SHP77 treated with DMSO at 0.1 percent for 48 hours (cell line): ENCODE results near the gene FHIP2A.

ENCODE experiments used
- DNase-seq: peaks from one replicate; lab custom pipeline; 2025; lab: John Stamatoyannopoulos, UW

Gene FHIP2A

GRCh38 chr10:114857922-114858629 lies 36.5 kb downstream of the FHIP2A start:
- no peak for DNase-seq

- no peak for DNase-seq
Observed at GRCh38 chr10:114859222-114859621, 37.6 kb downstream of the FHIP2A start.

- DNase-seq, result no peak
Observed at GRCh38 chr10:114862456-114862855, 40.9 kb downstream of the FHIP2A start.

- no peak for DNase-seq
Observed at GRCh38 chr10:114867365-114867764, 45.8 kb downstream of the FHIP2A start.

DNA sequence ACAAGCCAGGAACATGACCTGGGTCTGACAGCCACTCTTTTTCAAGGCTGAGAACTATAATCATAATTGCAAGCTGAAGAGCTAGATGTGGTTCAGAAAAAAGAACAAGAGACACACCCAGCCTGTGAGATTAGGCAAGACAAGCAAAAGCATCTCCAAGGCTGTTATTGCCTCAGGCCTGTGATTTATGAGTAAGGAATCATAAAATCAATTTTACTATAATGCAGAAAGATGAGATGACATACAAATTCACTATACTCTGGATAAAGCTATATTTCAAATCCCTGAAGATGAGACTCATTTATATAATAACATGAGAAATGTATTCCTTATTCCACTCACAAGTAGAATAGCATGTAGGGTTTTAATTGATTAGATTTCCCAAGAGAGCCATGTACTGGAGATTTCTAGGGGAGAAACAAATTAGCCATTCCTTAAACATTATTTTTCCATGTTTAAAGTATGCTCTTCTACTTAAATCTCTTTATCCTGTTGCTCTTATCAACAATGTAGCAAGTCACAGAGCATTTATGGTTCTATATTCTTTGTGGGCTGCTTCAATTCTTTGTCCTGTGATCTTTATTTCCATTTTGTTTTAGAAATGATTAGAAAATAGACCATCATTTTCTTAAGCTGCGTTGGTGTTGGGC lies 47.4 kb downstream of the FHIP2A start:
- DNase-seq, result no peak

DNA sequence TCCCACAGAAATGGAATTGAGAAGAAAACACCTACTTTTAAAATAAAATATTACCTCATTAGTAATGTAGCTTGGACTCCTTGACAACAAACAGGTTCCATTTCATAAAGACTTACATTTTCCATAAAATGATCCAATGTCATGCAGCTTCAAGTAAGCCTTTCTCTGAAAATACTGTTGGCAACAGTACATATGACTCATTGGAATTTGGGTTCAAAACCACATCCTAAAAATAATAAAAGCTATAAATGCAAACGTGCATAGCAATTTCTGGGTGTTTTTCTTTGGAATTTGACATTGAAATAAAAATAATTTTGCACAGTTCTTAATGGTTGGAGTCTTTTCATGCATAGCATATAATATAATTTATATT lies 47.9 kb downstream of the FHIP2A start:
- DNase-seq, result no peak

DNA sequence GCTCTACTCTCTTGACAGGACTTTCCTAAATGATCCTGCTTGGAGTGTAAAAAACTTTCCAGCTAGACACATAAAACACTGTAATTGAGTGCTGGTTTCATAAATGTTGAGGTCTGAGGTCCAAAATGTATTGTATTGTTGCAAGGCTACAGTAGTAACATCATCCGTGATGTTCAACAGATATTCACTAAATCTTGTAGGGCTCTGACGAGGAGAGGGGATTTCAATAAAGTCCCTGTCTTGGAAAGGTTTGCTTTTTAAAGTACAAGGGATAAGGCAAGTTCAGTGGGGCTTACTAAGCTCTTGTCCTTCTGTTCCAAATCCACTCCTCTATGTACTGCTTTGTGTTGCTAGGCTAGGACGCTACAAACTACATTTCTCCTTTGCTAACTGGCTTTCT lies 48.9 kb downstream of the FHIP2A start:
- no peak for DNase-seq

DNA sequence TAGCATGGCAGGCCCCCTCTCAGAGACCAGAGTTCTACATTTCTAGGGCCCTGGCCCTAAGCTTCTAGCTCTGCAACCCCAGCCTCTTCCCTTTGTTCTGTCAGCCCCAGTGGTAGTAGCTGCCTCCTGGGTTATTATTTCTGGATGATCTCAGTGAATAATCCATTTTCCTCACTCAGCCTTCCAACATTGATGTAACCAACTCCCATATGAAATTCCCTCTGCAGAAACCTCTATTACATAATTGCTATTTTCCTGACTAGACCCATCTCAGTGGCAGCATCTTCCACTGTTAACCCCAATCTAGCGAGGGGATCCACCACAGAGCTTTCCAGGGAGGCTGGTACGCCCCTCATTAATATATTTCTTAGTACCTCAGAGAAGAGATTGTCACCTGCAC lies 49.8 kb downstream of the FHIP2A start:
- DNase-seq, result no peak
